ENCODE measurements around the gene SLC20A1. TPM values are rescaled to one million over a fixed set of nuclear protein-coding genes. Genes with fewer than 3 reads are reported as not detected.
A peak's percentile ranks its signal among the peaks of the same experiment; 100 is the strongest.
"Not testable (repeated sequence)": the region's sequence is repeated elsewhere in the genome, so short reads cannot be mapped to it uniquely, and the experiment has no call there.

SLC20A1 gene
- total RNA-seq, 1 donor from 2014 or later: 101 TPM

GRCh38 chr2:112699984-112700667 is 54.4 kb downstream of the SLC20A1 start:
- Histone ChIP-seq H3K36me3 (ENCODE audit: control insufficient read depth, insufficient read depth, low read length) (no peaks in the 10 kb centered on the region), H3K4me3 (ENCODE audit: low read depth, low read length) (no peak overlapping the region), H3K27me3 (ENCODE audit: control insufficient read depth, insufficient read depth, low read length) (no peaks in the 10 kb centered on the region)
- no peak for DNase-seq (ENCODE audit: low read depth)
- TF ChIP-seq CTCF (IDR thresholded peaks at IDR 0.05; ENCODE audit: insufficient read depth, low read length, poor library complexity, severe bottlenecking): no peak

GRCh38 chr2:112701052-112701451 is 55.3 kb downstream of the SLC20A1 start:
- no peak for DNase-seq (ENCODE audit: low read depth)
- no peak for TF ChIP-seq CTCF (IDR thresholded peaks at IDR 0.05; ENCODE audit: insufficient read depth, low read length, poor library complexity, severe bottlenecking)
- H3K27me3 ChIP-seq (ENCODE audit: control insufficient read depth, insufficient read depth, low read length): no peaks in the 10 kb centered on the region
- no peaks in the 10 kb centered on the region for H3K36me3 ChIP-seq (ENCODE audit: control insufficient read depth, insufficient read depth, low read length)
- H3K4me3 ChIP-seq (ENCODE audit: low read depth, low read length): no peak overlapping the region

- DNase-seq (ENCODE audit: low read depth): no peak
- no peaks in the 10 kb centered on the region for H3K36me3 ChIP-seq (ENCODE audit: control insufficient read depth, insufficient read depth, low read length)
- no peak overlapping the region for H3K4me3 ChIP-seq (ENCODE audit: low read depth, low read length)
- TF ChIP-seq CTCF (IDR thresholded peaks at IDR 0.05; ENCODE audit: insufficient read depth, low read length, poor library complexity, severe bottlenecking): no peak
- no peaks in the 10 kb centered on the region for H3K27me3 ChIP-seq (ENCODE audit: control insufficient read depth, insufficient read depth, low read length)
Measured at GRCh38 chr2:112703684-112704083, 57.9 kb downstream of the SLC20A1 start.

- Histone ChIP-seq H3K36me3 (ENCODE audit: control insufficient read depth, insufficient read depth, low read length) (no peaks in the 10 kb centered on the region), H3K27me3 (ENCODE audit: control insufficient read depth, insufficient read depth, low read length) (no peaks in the 10 kb centered on the region), H3K4me3 (ENCODE audit: low read depth, low read length) (no peak overlapping the region)
- no peak for TF ChIP-seq CTCF (IDR thresholded peaks at IDR 0.05; ENCODE audit: insufficient read depth, low read length, poor library complexity, severe bottlenecking)
- no peak for DNase-seq (ENCODE audit: low read depth)
Measured at GRCh38 chr2:112705575-112705974, 59.8 kb downstream of the SLC20A1 start.

- H3K36me3 ChIP-seq (ENCODE audit: control insufficient read depth, insufficient read depth, low read length): no peaks in the 10 kb centered on the region
- no peaks in the 10 kb centered on the region for H3K27me3 ChIP-seq (ENCODE audit: control insufficient read depth, insufficient read depth, low read length)
- TF ChIP-seq CTCF (IDR thresholded peaks at IDR 0.05; ENCODE audit: insufficient read depth, low read length, poor library complexity, severe bottlenecking): no peak
- H3K4me3 ChIP-seq (ENCODE audit: low read depth, low read length): no peak overlapping the region
- DNase-seq (ENCODE audit: low read depth): peak; percentile 53
Measured at GRCh38 chr2:112706170-112706664, 60.5 kb downstream of the SLC20A1 start.

GRCh38 chr2:112706947-112707346 is 61.2 kb downstream of the SLC20A1 start:
- DNase-seq (ENCODE audit: low read depth); H3K27me3 ChIP-seq (ENCODE audit: control insufficient read depth, insufficient read depth, low read length); H3K36me3 ChIP-seq (ENCODE audit: control insufficient read depth, insufficient read depth, low read length); H3K4me3 ChIP-seq (ENCODE audit: low read depth, low read length): not testable (repeated sequence)

Data from kidney epithelial cell (primary cell).